Psoas muscle (tissue), 8 donors: ENCODE results near the gene TRIP10. TPM values are rescaled to one million over a fixed set of nuclear protein-coding genes. Genes with fewer than 3 reads are reported as not detected.
A peak's percentile ranks its signal among the peaks of the same experiment; 100 is the strongest.
"Not testable (repeated sequence)": the region's sequence is repeated elsewhere in the genome, so short reads cannot be mapped to it uniquely, and the experiment has no call there.

Experiments
- ATAC-seq, 4 donors: fragments of 200-7000 bp; cut with Tn5 transposase; one replicate each; pipeline ENCODE4 v1.9.1; 2020; ENCODE audit warnings: moderate library complexity in 3 of 4, mild to moderate bottlenecking in 2 of 4
- DNase-seq, 2 donors: peaks; one replicate each; pipeline ENCODE4 v3.0.0-alpha.2; 2020
- H3K27ac ChIP-seq: fragments of 200-600 bp; one replicate; pipeline ENCODE4 v1.8.0; 2022
- H3K27me3 ChIP-seq, 3 donors: fragments of 200-600 bp in 1 of 3; one replicate each; pipeline versions ENCODE4 v1.6.1 to v1.8.0; 2013 to 2022; ENCODE audit warnings: low read length in 2 of 3, mild to moderate bottlenecking in 2 of 3, moderate library complexity in 1 of 3; ENCODE audit not compliant: insufficient read depth in 3 of 3
- H3K36me3 ChIP-seq, 2 donors: fragments of 200-600 bp in 1 of 2; one replicate each; pipeline versions ENCODE4 v1.6.1 to v1.8.0; 2013 to 2022; ENCODE audit warnings: low read depth in 1 of 2, mild to moderate bottlenecking in 1 of 2, moderate library complexity in 1 of 2; ENCODE audit not compliant: insufficient read depth in 1 of 2
- H3K4me1 ChIP-seq: fragments of 200-600 bp; one replicate; pipeline ENCODE4 v1.8.0; 2022
- H3K4me3 ChIP-seq: fragments of 200-600 bp; one replicate; pipeline ENCODE4 v1.8.0; 2022; ENCODE audit warnings: mild to moderate bottlenecking
- H3K9me3 ChIP-seq: fragments of 200-600 bp; one replicate; pipeline ENCODE4 v1.8.0; 2022
- CTCF ChIP-seq: fragments of 200-600 bp; IDR thresholded peaks from one replicate; pipeline ENCODE4 v1.8.0; 2022; ENCODE audit warnings: antibody characterized with exemption
- WGBS, 3 donors: extraction: QIAGEN DNeasy Blood & Tissue Kit; methylation state at CpG; one replicate each; pipeline versions ENCODE4 v1.1.6 to v1.1.7; 2013; 5-methylcytosine and 5-hydroxymethylcytosine counted together
- intact Hi-C, 2 donors: fragments of 100-400 bp; cut with DNase I; formaldehyde crosslinking; loops; one replicate each; pipeline versions ENCODE4 v1.11.0 to v1.14.2; 2022
- polyA plus RNA-seq, 3 donors: library from polyadenylated mRNA; stranded (reverse); fragments of 200-250 nt; gene quantifications; one replicate each; pipeline ENCODE4 v1.2.3, GENCODE V29; 2013
- total RNA-seq, 4 donors: library from RNA; stranded (reverse); fragmentation: NEBNext Ultra II Directional in 2 of 4; extraction: Animal tissue kit (Norgen Biotek cat#: 25700) in 2 of 4; gene quantifications; one replicate each; pipeline versions ENCODE4 v1.2.1 to v1.2.4, GENCODE V29; 2021 to 2023
- donor health status: healthy with polysubstance abuse.
- donor health status: DM: no; HTN: no; CAD: no; lungs with moderate emphysema.
- donor health status: Bipolar disorder and iron deficiency.
- donor health status: healthy.
- donor health status: DM: yes; HTN: yes; CAD: no.
- donor health status: DM: no; HTN: no; CAD: no.
- donor health status: DM: no; HTN: no; CAD: no.
- donor health status: DM: yes; HTN: yes; CAD: no.

Gene TRIP10
- total and polyA plus RNA-seq, 7 donors = 104 to 297 (median 230) TPM

- DNase-seq (no peak), ATAC-seq (peak in 1 of 4 donors; percentile 0)
- H3K9me3 ChIP-seq = no peaks in the 10 kb centered on the region
- H3K36me3 ChIP-seq = peaks cover 4 to 36% of the 10 kb centered on the region in 2 donors
- H3K4me1 ChIP-seq = no peaks in the 10 kb centered on the region
- TF ChIP-seq CTCF = no peak
- WGBS, 3 donors = 89 to 94% (median 94%) methylated on average over 19 to 22 of the region's 22 CpGs
- no peak overlapping the region for H3K27ac ChIP-seq
- H3K4me3 ChIP-seq = no peak overlapping the region
- H3K27me3 ChIP-seq = no peaks in the 10 kb centered on the region
- intact Hi-C loops = no loop called here
Measured at GRCh38 chr19:6754136-6754535, 14.7 kb downstream of the TRIP10 start.

- H3K4me3 ChIP-seq = no peak overlapping the region
- H3K27ac ChIP-seq = no peak overlapping the region
- H3K4me1 ChIP-seq = no peaks in the 10 kb centered on the region
- no peak for TF ChIP-seq CTCF
- no peaks in the 10 kb centered on the region for H3K27me3 ChIP-seq
- no peaks in the 10 kb centered on the region for H3K9me3 ChIP-seq
- WGBS, 3 donors = 85 to 92% (median 91%) methylated on average over 22 to 23 of the region's 23 CpGs
- DNase-seq = no peak
- ATAC-seq = no peak
- H3K36me3 ChIP-seq = peaks cover 4 to 28% of the 10 kb centered on the region in 2 donors
- intact Hi-C loops = no loop called here
Measured at GRCh38 chr19:6754653-6755463, 15.4 kb downstream of the TRIP10 start.

GRCh38 chr19:6760606-6761005 is 21.1 kb downstream of the TRIP10 start:
- Histone ChIP-seq H3K36me3 (no peaks in the 10 kb centered on the region), H3K27me3 (peaks cover 0 to 2% (median 0%) of the 10 kb centered on the region in 3 donors), H3K4me1 (no peaks in the 10 kb centered on the region), H3K4me3 (no peak overlapping the region), H3K9me3 (no peaks in the 10 kb centered on the region), H3K27ac (no peak overlapping the region)
- DNase-seq (no peak), ATAC-seq (no peak)
- intact Hi-C loops = no loop called here
- no peak for TF ChIP-seq CTCF
- 93 to 96% (median 93%) methylated on average over 17 of the region's 17 CpGs for WGBS, 3 donors

- intact Hi-C loops = no loop called here
- ATAC-seq = peak; percentile 40 to 73 (median 56)
- WGBS, 3 donors = 67 to 83% (median 81%) methylated on average over 4 of the region's 4 CpGs
Measured at GRCh38 chr19:6761053-6761676, 21.7 kb downstream of the TRIP10 start.

GRCh38 chr19:6762253-6762797 is 22.8 kb downstream of the TRIP10 start:
- H3K9me3 ChIP-seq, H3K36me3 ChIP-seq, H3K4me1 ChIP-seq, H3K27ac ChIP-seq, H3K4me3 ChIP-seq, ATAC-seq, DNase-seq, intact Hi-C loops: not testable (repeated sequence)
- WGBS, 3 donors = 77 to 85% (median 82%) methylated on average over 7 to 8 of the region's 8 CpGs
- peaks cover 0 to 17% (median 9%) of the 10 kb centered on the region in 3 donors for H3K27me3 ChIP-seq

More at GRCh38 chr19:6761053-6761676, 21.7 kb downstream of the TRIP10 start:
- Histone ChIP-seq H3K4me1 (no peaks in the 10 kb centered on the region), H3K4me3 (no peak overlapping the region), H3K27me3 (peaks cover 0 to 6% (median 5%) of the 10 kb centered on the region in 3 donors), H3K27ac (no peak overlapping the region), H3K9me3 (no peaks in the 10 kb centered on the region), H3K36me3 (no peaks in the 10 kb centered on the region)
- TF ChIP-seq CTCF = no peak
- DNase-seq = no peak
